Panc1 (cell line): Measurements from ENCODE around the gene JPH2.

Experiments used
- POLR2AphosphoS5 ChIP-seq: IDR thresholded peaks from 2 replicates; pipeline ENCODE4 v1.6.1; 2012; ENCODE audit warnings: mild to moderate bottlenecking, low read depth, low read length, moderate library complexity
- SIN3A ChIP-seq: IDR thresholded peaks from 2 replicates; pipeline ENCODE4 v1.6.1; 2012; ENCODE audit warnings: low read depth, mild to moderate bottlenecking, low read length, moderate library complexity, borderline replicate concordance; ENCODE audit not compliant: insufficient read depth
- TF ChIP-seq, protein P1 (sequence below): fragments of 450-650 bp; IDR thresholded peaks from 2 replicates; pipeline ENCODE4 v1.5.1; 2017; ENCODE audit warnings: mild to moderate bottlenecking
- TF ChIP-seq, protein P2 (sequence below), 2 experiments: IDR thresholded peaks; 2 replicates each; pipeline ENCODE4 v1.6.1; 2011 to 2012; ENCODE audit warnings: low read depth in 2 of 2, control low read depth in 1 of 2, low read length in 1 of 2, mild to moderate bottlenecking in 1 of 2, moderate library complexity in 1 of 2; ENCODE audit not compliant: insufficient read depth in 1 of 2

- TF ChIP-seq POLR2AphosphoS5 (no peak), SIN3A (no peak)
- TF ChIP-seq, protein P1, sequence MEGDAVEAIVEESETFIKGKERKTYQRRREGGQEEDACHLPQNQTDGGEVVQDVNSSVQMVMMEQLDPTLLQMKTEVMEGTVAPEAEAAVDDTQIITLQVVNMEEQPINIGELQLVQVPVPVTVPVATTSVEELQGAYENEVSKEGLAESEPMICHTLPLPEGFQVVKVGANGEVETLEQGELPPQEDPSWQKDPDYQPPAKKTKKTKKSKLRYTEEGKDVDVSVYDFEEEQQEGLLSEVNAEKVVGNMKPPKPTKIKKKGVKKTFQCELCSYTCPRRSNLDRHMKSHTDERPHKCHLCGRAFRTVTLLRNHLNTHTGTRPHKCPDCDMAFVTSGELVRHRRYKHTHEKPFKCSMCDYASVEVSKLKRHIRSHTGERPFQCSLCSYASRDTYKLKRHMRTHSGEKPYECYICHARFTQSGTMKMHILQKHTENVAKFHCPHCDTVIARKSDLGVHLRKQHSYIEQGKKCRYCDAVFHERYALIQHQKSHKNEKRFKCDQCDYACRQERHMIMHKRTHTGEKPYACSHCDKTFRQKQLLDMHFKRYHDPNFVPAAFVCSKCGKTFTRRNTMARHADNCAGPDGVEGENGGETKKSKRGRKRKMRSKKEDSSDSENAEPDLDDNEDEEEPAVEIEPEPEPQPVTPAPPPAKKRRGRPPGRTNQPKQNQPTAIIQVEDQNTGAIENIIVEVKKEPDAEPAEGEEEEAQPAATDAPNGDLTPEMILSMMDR: no peak
- TF ChIP-seq, protein P2, sequence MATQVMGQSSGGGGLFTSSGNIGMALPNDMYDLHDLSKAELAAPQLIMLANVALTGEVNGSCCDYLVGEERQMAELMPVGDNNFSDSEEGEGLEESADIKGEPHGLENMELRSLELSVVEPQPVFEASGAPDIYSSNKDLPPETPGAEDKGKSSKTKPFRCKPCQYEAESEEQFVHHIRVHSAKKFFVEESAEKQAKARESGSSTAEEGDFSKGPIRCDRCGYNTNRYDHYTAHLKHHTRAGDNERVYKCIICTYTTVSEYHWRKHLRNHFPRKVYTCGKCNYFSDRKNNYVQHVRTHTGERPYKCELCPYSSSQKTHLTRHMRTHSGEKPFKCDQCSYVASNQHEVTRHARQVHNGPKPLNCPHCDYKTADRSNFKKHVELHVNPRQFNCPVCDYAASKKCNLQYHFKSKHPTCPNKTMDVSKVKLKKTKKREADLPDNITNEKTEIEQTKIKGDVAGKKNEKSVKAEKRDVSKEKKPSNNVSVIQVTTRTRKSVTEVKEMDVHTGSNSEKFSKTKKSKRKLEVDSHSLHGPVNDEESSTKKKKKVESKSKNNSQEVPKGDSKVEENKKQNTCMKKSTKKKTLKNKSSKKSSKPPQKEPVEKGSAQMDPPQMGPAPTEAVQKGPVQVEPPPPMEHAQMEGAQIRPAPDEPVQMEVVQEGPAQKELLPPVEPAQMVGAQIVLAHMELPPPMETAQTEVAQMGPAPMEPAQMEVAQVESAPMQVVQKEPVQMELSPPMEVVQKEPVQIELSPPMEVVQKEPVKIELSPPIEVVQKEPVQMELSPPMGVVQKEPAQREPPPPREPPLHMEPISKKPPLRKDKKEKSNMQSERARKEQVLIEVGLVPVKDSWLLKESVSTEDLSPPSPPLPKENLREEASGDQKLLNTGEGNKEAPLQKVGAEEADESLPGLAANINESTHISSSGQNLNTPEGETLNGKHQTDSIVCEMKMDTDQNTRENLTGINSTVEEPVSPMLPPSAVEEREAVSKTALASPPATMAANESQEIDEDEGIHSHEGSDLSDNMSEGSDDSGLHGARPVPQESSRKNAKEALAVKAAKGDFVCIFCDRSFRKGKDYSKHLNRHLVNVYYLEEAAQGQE (IDR thresholded peaks at IDR 0.05; ENCODE audit: insufficient read depth in 1 of 2, low read depth in 2 of 2, low read length in 1 of 2): no peak
Observed at GRCh38 chr20:44186201-44186600, 787 bp downstream of the JPH2 start.
